BE2C (cell line): ENCODE data around the gene ANKDD1B.

Experiments used
- DNase-seq: peaks from one replicate; pipeline ENCODE4 v3.0.0-alpha.2; 2020
- H3K27me3 ChIP-seq: fragments of 250-450 bp; sonication (Bioruptor Pico); 2 replicates; pipeline ENCODE4 v1.5.1; 2020; ENCODE audit warnings: mild to moderate bottlenecking
- H3K36me3 ChIP-seq: fragments of 250-450 bp; sonication (Bioruptor Pico); 2 replicates; pipeline ENCODE4 v1.5.1; 2020; ENCODE audit warnings: mild to moderate bottlenecking
- H3K4me1 ChIP-seq: fragments of 250-450 bp; sonication (Bioruptor Pico); 2 replicates; pipeline ENCODE4 v1.5.1; 2020
- H3K4me3 ChIP-seq: 2 replicates; pipeline ENCODE4 v1.5.1; 2011; ENCODE audit warnings: low read depth, low read length
- H3K9me3 ChIP-seq: fragments of 250-450 bp; sonication (Bioruptor Pico); 2 replicates; pipeline ENCODE4 v1.5.1; 2020
- TF ChIP-seq, protein P1 (sequence below): IDR thresholded peaks from 2 replicates; pipeline ENCODE4 v1.5.1; 2012; ENCODE audit warnings: mild to moderate bottlenecking, low read depth, low read length

ANKDD1B gene

DNA sequence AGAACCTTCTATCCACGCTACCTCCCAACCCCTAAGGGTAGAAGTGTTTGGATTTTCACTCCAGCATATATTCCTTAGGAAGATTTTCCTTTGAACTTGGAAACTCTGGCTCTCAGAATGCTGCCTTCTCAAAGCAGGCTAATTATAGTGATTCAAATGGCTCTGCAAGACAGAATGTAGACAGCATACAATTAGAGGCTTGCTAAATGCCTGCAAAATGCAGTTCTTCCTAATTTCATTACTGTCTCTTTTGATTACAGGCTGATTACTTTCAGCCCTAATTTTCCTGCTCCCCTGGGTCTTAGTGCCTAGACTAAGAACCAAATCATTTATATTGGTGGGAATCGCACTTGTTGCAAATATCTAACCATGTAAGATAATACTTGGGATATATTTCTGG is 50.8 kb downstream of the ANKDD1B start:
- H3K36me3 ChIP-seq: no peaks in the 10 kb centered on the region
- peak; percentile 40 for DNase-seq
- H3K4me3 ChIP-seq: no peak overlapping the region; the same call in 1 of the 2 replicates
- TF ChIP-seq, protein P1, sequence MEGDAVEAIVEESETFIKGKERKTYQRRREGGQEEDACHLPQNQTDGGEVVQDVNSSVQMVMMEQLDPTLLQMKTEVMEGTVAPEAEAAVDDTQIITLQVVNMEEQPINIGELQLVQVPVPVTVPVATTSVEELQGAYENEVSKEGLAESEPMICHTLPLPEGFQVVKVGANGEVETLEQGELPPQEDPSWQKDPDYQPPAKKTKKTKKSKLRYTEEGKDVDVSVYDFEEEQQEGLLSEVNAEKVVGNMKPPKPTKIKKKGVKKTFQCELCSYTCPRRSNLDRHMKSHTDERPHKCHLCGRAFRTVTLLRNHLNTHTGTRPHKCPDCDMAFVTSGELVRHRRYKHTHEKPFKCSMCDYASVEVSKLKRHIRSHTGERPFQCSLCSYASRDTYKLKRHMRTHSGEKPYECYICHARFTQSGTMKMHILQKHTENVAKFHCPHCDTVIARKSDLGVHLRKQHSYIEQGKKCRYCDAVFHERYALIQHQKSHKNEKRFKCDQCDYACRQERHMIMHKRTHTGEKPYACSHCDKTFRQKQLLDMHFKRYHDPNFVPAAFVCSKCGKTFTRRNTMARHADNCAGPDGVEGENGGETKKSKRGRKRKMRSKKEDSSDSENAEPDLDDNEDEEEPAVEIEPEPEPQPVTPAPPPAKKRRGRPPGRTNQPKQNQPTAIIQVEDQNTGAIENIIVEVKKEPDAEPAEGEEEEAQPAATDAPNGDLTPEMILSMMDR: no peak
- peaks cover 53% of the 10 kb centered on the region for H3K4me1 ChIP-seq
- no peaks in the 10 kb centered on the region for H3K27me3 ChIP-seq
- no peaks in the 10 kb centered on the region for H3K9me3 ChIP-seq

DNA sequence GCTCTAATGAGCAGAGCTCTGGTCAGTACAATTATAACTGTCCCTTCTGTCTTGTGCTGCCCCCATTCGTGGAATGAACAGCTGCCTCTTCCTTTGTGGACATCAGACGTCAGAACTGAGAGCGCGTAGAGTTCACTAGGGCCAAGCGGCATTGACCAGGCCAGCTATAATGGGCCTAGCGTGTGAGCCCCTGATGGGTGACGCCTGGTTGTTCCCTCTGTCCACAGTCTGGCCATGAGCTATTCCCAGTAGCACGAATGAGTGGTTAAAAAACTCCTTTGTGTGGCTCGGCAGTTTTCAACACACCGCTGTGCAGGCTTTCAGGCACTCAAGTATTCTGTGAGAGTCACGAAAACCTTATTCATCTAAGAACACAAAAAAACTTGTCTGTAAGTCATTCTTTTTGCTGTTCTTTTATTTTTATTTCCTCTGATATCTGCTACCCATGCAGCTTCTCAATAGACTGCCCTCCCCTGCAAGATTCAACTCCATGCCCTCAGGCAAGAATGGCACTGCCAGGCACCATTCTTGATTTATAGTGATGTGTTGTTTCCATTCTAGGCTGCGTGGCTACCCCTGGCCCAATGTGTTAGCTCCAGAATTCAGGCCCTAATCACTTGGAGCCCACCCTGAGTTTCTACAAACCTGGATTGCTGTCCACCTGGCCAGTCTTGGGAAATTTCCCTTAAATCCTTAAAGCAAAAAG is 52.5 kb downstream of the ANKDD1B start:
- TF ChIP-seq, protein P1: no peak
- no peaks in the 10 kb centered on the region for H3K27me3 ChIP-seq
- no peaks in the 10 kb centered on the region for H3K9me3 ChIP-seq
- no peaks in the 10 kb centered on the region for H3K36me3 ChIP-seq
- no peak overlapping the region for H3K4me3 ChIP-seq
- DNase-seq: peak; percentile 57
- peaks cover 67% of the 10 kb centered on the region for H3K4me1 ChIP-seq

DNA sequence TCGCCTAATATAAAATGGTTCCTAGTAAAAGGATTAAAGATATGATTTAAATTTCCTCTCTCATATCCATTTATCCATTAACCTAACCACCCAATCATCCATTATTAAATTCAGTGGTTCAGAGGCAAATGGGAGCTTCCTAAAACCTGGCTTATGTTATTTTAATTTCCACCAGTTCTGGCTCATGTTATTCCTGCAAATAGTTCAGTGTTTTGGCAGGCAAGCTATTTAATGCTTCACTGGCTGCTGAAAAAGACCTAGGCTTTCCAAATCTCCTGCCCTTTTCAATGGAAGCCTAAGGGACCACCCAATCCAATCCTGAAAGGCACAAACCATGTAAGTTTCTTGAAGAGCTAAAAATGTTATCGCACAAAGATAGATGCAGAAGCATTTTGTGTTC is 53.7 kb downstream of the ANKDD1B start:
- H3K4me1 ChIP-seq: peaks cover 72% of the 10 kb centered on the region
- H3K9me3 ChIP-seq: no peaks in the 10 kb centered on the region
- H3K36me3 ChIP-seq: no peaks in the 10 kb centered on the region
- no peak for DNase-seq
- no peaks in the 10 kb centered on the region for H3K27me3 ChIP-seq
- H3K4me3 ChIP-seq: no peak overlapping the region
- TF ChIP-seq, protein P1: no peak

DNA sequence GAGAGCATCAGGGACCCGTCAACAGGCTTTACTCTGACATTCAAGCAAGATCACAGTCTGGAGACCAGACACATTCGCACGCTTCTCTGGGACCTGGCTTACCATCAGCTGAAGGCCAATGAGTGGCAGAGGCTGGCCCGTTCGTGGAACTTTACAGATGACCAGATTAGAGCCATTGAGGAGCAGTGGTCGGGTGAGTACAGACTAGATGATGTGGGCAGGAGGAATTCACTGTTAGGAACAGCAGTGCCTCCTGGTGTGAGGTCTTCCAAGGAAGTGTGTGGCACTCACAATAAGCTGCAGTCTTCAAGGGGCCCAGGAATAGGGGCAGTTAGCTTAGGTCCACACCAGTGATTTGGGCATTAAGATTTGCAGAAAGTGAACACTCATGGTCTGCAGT is 55.5 kb downstream of the ANKDD1B start:
- H3K4me3 ChIP-seq: no peak overlapping the region
- DNase-seq: peak; percentile 71
- H3K9me3 ChIP-seq: no peaks in the 10 kb centered on the region
- H3K36me3 ChIP-seq: no peaks in the 10 kb centered on the region
- H3K27me3 ChIP-seq: no peaks in the 10 kb centered on the region
- peaks cover 68% of the 10 kb centered on the region for H3K4me1 ChIP-seq
- TF ChIP-seq, protein P1: peak; percentile 44; the same call in 1 of the 2 replicates

DNA sequence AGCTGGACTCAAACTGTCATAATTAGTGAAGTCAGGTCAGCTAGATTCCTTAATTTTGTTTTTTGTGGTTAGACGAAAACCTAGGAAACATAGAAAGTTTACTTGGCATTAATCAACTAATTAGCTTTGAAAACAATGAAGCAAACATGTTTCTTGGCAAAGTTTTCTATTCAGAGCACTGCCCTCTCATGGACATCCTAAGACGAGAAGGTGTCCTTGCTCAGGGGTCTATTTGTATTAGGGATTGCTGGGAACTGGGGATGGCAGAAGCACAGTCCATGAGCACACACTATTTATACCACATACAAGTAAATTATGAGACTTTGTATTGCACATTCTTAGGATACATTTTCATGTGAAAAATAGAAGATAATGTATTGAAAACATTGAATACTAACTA is 56.3 kb downstream of the ANKDD1B start:
- H3K36me3 ChIP-seq: peaks cover 2% of the 10 kb centered on the region; the same call in 1 of the 2 replicates
- DNase-seq: no peak
- H3K27me3 ChIP-seq: no peaks in the 10 kb centered on the region
- H3K4me3 ChIP-seq: no peak overlapping the region
- no peaks in the 10 kb centered on the region for H3K9me3 ChIP-seq
- peaks cover 64% of the 10 kb centered on the region for H3K4me1 ChIP-seq
- TF ChIP-seq, protein P1: peak; percentile 41

DNA sequence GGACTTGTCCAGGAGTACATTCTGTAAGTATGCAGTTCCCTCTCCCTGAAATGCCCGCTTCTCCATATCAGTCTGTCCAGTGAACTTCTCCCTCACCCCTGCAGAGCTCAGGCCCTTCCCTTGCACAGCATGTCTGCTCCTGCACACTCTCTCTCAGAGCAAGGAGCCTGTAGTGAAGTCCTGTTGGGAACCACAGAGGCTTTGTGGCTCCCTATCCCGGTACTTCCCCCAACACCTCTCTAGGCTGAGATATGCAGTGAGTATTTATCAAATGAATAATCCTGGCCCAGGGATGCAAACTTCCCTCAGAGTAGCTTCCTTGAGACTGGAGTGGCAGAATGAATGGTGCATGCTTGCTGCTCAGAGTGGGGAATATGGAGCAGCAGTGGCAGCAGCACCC is 57.2 kb downstream of the ANKDD1B start:
- H3K36me3 ChIP-seq: peaks cover 10% of the 10 kb centered on the region
- H3K4me3 ChIP-seq: peak overlapping the region; percentile 46
- no peaks in the 10 kb centered on the region for H3K9me3 ChIP-seq
- no peak for DNase-seq
- peaks cover 56% of the 10 kb centered on the region for H3K4me1 ChIP-seq
- TF ChIP-seq, protein P1: no peak
- no peaks in the 10 kb centered on the region for H3K27me3 ChIP-seq
